Fibroblast of skin of right biceps (primary cell): ENCODE results near the gene ERBB2.
"Not testable (repeated sequence)": the region's sequence is repeated elsewhere in the genome, so short reads cannot be mapped to it uniquely, and the experiment has no call there.

Experiments used
- DNase-seq: peaks from one replicate; pipeline ENCODE4 v3.0.0-alpha.2; 2013

ERBB2 gene

GRCh38 chr17:39730095-39730921 lies 30.4 kb downstream of the ERBB2 start, which contains the start of gene MIEN1:
Gene MIEN1, minus strand, starts transcription at chr17:39730532. Its CDS starts 37 bp downstream, at chr17:39730495.
- peak; percentile 79 for DNase-seq

GRCh38 chr17:39732586-39732985 lies 32.7 kb downstream of the ERBB2 start:
- no peak for DNase-seq

GRCh38 chr17:39735882-39736281 lies 36.0 kb downstream of the ERBB2 start:
- DNase-seq = no peak

GRCh38 chr17:39736319-39737165 lies 36.7 kb downstream of the ERBB2 start:
- DNase-seq = peak; percentile 47

GRCh38 chr17:39737206-39737759 lies 37.4 kb downstream of the ERBB2 start:
- DNase-seq = no peak

- DNase-seq = no peak
Observed at GRCh38 chr17:39737760-39738567, 38.1 kb downstream of the ERBB2 start, which contains the start of gene GRB7. Gene GRB7, plus strand, starts transcription at chr17:39737938. Its CDS starts 4,364 bp downstream, at chr17:39742302.

- DNase-seq = no peak
Observed at GRCh38 chr17:39738568-39738901, 38.7 kb downstream of the ERBB2 start.

- DNase-seq = peak; percentile 66
Observed at GRCh38 chr17:39738983-39739884, 39.4 kb downstream of the ERBB2 start.

- DNase-seq = peak; percentile 48
Observed at GRCh38 chr17:39739885-39740356, 40.1 kb downstream of the ERBB2 start.

- DNase-seq = peak; percentile 83
Observed at GRCh38 chr17:39740357-39741111, 40.7 kb downstream of the ERBB2 start.

GRCh38 chr17:39742126-39742855 lies 42.4 kb downstream of the ERBB2 start:
- DNase-seq = no peak

- no peak for DNase-seq
Observed at GRCh38 chr17:39742856-39743436, 43.1 kb downstream of the ERBB2 start.

GRCh38 chr17:39744075-39744835 lies 44.4 kb downstream of the ERBB2 start:
- DNase-seq = no peak

GRCh38 chr17:39744836-39745215 lies 45.0 kb downstream of the ERBB2 start:
- no peak for DNase-seq

- no peak for DNase-seq
Observed at GRCh38 chr17:39745335-39746144, 45.7 kb downstream of the ERBB2 start.

- no peak for DNase-seq
Observed at GRCh38 chr17:39746145-39746461, 46.2 kb downstream of the ERBB2 start.

- no peak for DNase-seq
Observed at GRCh38 chr17:39747745-39748144, 47.9 kb downstream of the ERBB2 start.

GRCh38 chr17:39748444-39749034 lies 48.7 kb downstream of the ERBB2 start:
- DNase-seq = not testable (repeated sequence)
